Measurements from ENCODE around the gene HECTD4. TPM values are rescaled to one million over a fixed set of nuclear protein-coding genes. Genes with fewer than 3 reads are reported as not detected.

The HECTD4 gene
- total and polyA plus RNA-seq, 12 donors = 3.0 to 33.7 (median 23.9) TPM

DNA sequence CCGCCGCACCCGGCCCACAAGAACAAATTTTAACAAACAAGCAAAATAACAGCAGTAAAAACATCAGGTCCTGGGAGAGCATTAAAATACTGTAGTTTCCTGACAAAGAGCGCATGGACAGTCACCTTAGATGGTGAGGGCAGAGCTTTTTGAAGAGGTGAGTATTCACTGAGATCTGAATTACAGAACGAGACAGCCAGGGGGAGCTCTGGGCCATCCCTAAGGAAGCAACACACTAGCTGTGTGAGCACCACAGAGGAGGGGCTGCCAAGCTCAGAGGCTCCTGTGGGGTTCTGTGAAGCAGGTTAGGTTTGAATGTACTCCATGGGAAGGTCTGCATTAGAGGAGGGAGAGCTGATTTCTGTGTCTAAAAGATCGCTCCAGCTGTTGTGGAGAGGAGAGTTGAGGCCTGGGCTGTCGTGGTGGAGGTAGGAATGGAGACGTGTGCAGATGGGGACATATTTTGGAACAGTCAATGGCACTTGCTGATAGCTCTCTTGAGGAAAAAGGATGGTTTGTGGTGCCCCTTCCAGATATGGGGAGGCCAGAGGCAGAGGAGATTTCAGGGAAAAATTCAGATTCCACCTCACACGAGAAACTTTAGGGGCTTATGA lies 184.0 kb downstream of the HECTD4 start:
- intact Hi-C loops (cut with DNase I) = loop anchor here in 9 of 10 donors (1.0 to 10.0 kb wide), 4 partner anchors 187 to 189 kb away; partner anchors contain the start of gene HECTD4 (in 1 of the 9)
- 80 to 88% methylated on average over 9 of the region's 9 CpGs for WGBS, 2 donors
- TF ChIP-seq, protein P1, sequence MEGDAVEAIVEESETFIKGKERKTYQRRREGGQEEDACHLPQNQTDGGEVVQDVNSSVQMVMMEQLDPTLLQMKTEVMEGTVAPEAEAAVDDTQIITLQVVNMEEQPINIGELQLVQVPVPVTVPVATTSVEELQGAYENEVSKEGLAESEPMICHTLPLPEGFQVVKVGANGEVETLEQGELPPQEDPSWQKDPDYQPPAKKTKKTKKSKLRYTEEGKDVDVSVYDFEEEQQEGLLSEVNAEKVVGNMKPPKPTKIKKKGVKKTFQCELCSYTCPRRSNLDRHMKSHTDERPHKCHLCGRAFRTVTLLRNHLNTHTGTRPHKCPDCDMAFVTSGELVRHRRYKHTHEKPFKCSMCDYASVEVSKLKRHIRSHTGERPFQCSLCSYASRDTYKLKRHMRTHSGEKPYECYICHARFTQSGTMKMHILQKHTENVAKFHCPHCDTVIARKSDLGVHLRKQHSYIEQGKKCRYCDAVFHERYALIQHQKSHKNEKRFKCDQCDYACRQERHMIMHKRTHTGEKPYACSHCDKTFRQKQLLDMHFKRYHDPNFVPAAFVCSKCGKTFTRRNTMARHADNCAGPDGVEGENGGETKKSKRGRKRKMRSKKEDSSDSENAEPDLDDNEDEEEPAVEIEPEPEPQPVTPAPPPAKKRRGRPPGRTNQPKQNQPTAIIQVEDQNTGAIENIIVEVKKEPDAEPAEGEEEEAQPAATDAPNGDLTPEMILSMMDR (IDR thresholded peaks at IDR 0.05) = peak; percentile 27 to 63 (median 57)
- ATAC-seq (peak; percentile 48 to 79 (median 74)), DNase-seq (peak; percentile 26 to 35)
- Histone ChIP-seq H3K27ac (no peak overlapping the region), H3K36me3 (peaks cover 0 to 99% (median 45%) of the 10 kb centered on the region in 9 donors), H3K4me1 (peaks cover 0 to 3% (median 0%) of the 10 kb centered on the region in 9 donors), H3K4me3 (no peak overlapping the region), H3K9me3 (no peaks in the 10 kb centered on the region), H3K27me3 (no peaks in the 10 kb centered on the region)

- intact Hi-C loops (cut with DNase I) = loop anchor here in 6 of 10 donors (5.0 to 10.0 kb wide), 2 partner anchors 188 to 191 kb away; partner anchors contain the start of gene HECTD4 (in 1 of the 6)
- WGBS, 2 donors = 89 to 91% methylated on average over 9 of the region's 9 CpGs
- ATAC-seq (no peak), DNase-seq (no peak)
- H3K4me3 ChIP-seq = no peak overlapping the region
- peaks cover 0 to 99% (median 45%) of the 10 kb centered on the region in 9 donors for H3K36me3 ChIP-seq
- no peak overlapping the region for H3K27ac ChIP-seq
- TF ChIP-seq, protein P1 (IDR thresholded peaks at IDR 0.05) = no peak
- H3K4me1 ChIP-seq = peaks cover 0 to 22% (median 6%) of the 10 kb centered on the region in 9 donors
- no peaks in the 10 kb centered on the region for H3K27me3 ChIP-seq
- no peaks in the 10 kb centered on the region for H3K9me3 ChIP-seq
Measured at GRCh38 chr12:112196196-112196875, 185.9 kb downstream of the HECTD4 start.

GRCh38 chr12:112194601-112195247 lies 187.5 kb downstream of the HECTD4 start:
- Histone ChIP-seq H3K9me3 (no peaks in the 10 kb centered on the region), H3K4me3 (no peak overlapping the region), H3K27me3 (no peaks in the 10 kb centered on the region), H3K36me3 (peaks cover 0 to 100% (median 45%) of the 10 kb centered on the region in 9 donors), H3K4me1 (peaks cover 0 to 31% (median 10%) of the 10 kb centered on the region in 9 donors), H3K27ac (no peak overlapping the region)
- TF ChIP-seq, protein P1 (IDR thresholded peaks at IDR 0.05) = no peak
- no peak for ATAC-seq
- WGBS, 2 donors = 96 to 97% methylated on average over 20 of the region's 20 CpGs
- no peak for DNase-seq
- intact Hi-C loops (cut with DNase I) = loop anchor here in 6 of 10 donors (5.0 to 10.0 kb wide), 2 partner anchors 190 to 193 kb away; partner anchors contain the start of gene HECTD4 (in 1 of the 6)

DNA sequence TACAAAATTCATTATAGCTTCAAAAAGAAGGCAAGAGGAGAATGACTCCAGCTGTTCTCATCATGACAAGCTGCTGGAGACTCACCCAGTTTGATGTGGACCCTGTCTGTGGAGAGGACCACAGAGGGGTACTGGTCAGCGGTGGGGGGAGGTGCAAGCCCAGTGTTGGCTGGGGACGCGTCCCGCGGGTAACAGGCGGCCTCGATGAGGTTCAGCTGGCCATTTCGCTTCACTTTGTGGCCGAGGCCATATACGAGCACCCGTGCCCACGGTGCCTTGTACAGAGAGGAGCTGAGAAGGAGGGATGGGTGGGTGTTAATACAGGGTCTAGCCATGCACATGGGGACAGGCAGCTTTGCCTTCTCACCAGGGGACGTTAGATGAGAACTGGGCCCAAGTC lies 189.8 kb downstream of the HECTD4 start:
- peaks cover 0 to 31% (median 10%) of the 10 kb centered on the region in 9 donors for H3K4me1 ChIP-seq
- H3K27ac ChIP-seq = peak overlapping the region in 4 of 10 donors; percentile 18 to 66 (median 48)
- ATAC-seq (no peak), DNase-seq (no peak)
- TF ChIP-seq, protein P1 (IDR thresholded peaks at IDR 0.05) = no peak
- H3K36me3 ChIP-seq = peaks cover 0 to 99% (median 34%) of the 10 kb centered on the region in 9 donors
- intact Hi-C loops (cut with DNase I) = loop anchor here in 1 of 10 donors (10.0 kb wide), 1 partner anchor 192 kb away; the partner anchor contains the start of gene HECTD4
- no peaks in the 10 kb centered on the region for H3K9me3 ChIP-seq
- H3K27me3 ChIP-seq = no peaks in the 10 kb centered on the region
- 88 to 92% methylated on average over 13 of the region's 13 CpGs for WGBS, 2 donors
- no peak overlapping the region for H3K4me3 ChIP-seq

Data from heart right ventricle (tissue), 16 donors.